CD4-positive, alpha-beta T cell treated with Interleukin-17A for 1 hour (primary cell): ENCODE results near the gene HNRNPC.
A peak's percentile ranks its signal among the peaks of the same experiment; 100 is the strongest.

Experiments
- DNase-seq: peaks from one replicate; pipeline ENCODE4 v3.0.0-alpha.2; 2020

The HNRNPC gene

DNA sequence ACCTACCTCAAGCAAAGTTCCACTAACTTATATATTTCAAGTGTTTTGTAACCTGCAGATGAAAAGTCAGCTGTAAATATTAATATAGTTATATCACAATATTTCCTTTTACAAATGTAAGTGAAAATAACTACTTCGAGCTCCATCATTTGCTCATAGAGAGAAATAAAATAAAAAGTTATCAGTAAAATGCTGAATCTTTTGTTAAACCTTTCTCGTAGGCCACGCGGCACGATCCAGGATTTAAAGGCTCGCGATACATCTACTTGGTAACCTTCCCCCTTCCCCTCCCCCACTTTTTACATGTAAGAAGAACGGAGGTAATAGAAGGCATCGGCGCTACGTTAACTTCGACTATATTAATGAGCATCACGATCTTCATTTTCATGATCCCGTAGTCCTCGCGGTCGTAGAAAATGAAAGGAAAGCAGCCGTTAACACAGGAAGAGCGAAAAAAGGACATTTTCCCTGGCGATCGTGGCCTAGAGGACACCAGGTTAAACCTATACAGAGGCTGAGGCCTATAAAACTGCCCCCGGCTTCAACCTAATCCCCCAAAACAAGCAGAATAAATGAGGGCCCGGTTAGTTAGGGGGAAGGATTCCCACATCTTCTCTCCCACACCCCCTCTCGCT, 508 bp downstream of the HNRNPC start:
- peak; percentile 63 for DNase-seq

DNA sequence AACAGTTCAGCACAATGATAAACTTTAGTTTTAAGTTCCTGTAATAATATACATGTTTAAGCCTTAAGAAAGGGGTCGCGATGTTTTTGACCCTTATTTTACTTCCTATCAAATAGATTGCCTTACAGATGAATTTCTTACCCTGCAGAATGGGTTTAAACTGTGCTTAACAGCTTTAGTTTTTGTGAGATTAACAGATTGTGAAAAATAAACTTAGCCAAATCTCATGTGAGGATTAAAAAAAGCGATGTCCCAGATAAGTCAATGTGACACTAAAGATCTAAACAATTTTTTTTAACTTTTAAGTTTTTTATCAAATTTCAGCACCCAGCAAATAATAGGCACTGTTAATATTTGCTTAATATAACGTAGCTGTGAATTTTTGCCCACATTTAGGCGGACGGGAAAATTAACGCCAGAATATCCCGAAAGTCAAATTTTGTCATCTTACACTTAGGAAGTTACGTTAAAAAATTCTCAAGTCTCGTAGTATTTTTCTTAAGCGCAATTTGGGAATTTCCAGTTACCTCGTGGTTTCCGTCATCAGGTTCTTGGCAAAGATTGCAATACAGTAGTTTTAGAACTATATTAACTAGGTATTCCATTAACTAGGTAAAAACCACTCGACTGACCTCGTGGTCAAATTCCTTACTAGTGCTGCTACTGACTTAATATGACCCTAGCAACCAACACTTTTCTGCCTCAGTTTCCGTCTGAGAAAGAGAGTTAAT, 1.2 kb downstream of the HNRNPC start:
- DNase-seq = peak; percentile 72

DNA sequence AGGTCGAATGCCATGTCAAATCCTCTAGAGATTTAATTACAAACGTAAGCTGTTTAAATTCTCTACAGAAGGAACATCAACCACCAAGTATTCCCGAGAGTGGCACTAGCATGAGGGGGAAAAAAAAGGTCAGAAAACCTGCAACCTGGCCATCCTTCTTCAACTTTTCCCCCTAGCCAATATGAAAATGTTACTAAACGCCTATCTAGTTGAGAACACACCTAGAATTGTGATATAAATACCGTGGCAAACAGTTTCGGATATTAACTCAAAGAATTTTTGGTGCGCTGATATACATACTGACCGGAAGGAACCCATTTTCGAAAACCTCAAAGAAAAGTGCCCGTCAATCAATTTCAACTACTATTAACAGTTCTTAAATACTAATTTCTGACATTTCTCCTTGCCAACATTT, 1.8 kb downstream of the HNRNPC start:
- DNase-seq = peak; percentile 42

DNA sequence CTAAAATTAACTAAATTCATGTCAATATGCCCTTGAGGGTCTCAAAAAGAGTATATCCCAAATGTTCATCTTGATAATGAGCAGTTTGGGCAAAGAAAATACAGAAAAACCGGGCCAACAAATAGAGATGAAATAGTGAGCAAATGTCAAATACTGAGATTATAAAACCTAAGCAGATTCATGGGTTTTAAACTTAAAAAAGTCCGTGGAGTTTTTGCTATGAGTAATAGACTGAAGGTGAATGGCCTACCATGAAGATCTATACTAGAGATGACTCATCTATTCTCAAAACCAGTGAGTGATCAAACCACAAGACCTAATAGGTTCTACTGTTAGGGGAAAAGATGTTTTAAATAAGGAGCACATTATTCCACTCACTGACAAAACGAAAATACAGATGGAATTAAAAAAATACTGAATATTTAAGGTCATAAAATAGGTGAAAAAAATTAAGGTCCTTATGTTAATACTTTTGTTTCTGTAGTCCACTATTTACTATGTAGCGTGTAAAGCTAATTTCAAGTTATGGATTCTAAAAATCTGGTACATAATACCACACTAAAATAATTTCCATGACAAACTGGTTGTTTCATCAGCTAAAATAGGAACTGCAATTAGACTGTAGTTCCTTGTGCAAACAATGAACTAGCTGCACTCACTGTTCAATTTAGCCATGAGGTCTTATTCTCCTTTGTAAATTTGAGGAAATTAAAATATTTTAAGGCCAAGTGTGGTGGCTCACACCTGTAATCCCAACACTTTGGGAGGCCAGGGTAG, 5.0 kb downstream of the HNRNPC start:
- peak; percentile 75 for DNase-seq

DNA sequence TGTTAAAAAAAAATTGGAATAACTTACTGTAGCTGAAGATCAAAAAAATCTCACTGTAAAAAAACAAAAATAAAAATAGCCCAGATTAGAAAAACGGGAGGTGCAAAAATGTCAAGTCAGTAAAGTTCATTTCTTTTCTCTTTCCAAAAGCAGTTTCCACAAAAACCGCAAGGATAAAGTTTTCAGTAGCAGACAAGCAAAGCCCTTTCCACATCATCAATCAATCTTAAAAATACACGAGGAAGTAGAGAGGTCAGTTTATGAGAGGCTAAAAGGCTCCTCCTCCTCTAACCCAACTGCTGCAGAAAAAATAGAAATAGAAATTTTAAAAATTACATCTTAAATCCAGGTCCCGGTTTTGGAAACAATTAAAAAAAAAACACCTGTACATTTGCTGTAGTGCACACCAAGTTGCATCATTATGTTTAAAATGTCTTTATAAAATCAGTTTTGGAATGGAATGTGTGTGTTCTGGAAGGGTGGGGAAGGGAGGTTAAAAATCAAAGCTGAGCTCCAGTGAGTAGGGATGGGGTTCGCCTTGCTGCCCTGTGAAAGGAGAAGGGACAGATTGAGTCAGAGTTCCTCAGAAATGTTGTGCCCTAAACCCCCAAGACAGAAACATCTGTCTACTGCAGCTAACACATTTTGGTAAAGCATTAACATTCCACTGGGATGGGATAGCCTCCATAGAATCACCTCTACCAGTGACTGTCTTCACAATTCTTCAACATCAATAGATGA, 5.8 kb downstream of the HNRNPC start:
- DNase-seq = peak; percentile 27

DNA sequence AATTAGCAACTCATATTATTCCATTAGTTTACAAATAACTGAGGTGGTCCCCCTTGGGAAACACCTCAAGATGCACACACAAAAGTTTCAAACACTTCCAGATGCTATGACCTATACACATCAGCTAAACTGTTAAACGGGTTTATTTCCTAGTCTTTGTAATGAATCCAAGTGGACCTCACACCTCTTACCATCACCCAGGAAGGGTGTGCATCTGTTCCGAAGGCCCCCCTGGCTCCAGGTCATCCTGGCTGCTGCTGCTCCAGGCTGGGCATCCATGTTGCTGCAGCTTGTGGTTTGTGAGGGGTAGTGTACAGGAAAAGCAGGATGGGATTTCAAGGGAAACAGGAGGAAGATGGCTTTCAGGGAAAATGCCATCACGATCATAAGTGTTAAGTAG, 6.8 kb downstream of the HNRNPC start:
- DNase-seq = peak; percentile 5

DNA sequence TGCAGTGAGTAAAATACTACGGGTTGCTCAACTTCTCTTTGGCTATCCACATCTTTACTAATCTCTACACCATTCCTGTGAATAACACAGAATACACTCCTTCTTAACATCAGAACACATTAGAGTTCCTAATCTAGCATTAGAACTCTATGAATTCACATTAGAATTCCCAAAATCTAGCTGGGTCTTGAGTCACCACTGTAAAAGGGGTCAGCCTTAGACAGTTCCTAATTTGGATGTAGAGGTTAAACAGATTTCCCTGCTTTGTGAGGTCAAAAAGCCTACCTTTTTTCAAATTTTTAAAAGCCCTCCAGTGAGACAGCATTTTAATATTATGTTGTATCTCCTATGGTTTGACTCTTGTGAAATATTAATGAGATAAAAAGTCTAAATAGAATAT, 7.4 kb downstream of the HNRNPC start:
- DNase-seq = peak; percentile 4

DNA sequence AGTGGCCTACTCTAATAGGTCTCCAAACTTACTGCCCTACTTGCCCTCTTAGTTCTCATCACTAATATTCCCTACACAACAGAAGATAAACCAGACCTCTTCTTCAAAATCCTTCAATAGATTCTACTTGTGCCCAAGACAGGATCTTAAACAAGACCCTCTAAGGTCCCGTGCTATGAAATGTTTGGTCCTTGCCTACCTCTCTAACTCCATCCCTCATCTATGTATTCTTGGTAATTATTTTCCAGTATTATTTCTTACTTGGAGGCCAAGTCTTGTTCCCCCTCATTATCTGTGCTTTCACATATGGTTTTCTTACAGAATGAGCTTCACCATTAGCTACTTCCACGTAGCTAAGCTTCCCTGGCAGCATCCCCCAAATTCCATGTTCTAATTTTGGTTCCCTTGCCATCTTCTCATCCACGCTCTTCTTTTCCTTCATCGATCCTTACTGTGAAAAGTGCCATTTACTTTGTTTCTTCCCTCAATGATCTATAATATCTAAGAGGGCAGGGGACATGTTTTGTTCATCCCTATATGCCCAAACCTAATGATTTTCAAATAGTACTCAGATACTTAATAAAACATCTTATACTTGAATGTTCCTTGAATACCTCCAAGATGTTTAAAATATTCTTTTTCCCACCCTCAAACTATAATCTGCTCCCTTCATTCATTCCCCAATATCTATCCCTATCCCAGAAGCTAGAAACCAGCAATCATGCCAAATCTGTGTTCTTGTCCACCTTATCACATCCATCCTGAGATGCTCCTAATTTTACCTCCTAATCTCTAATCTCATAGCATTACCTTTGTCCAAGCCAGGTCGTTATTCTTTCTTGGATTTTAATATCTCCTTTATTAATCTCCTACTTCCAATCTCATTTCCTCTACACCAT, 10.1 kb downstream of the HNRNPC start:
- peak; percentile 17 for DNase-seq

DNA sequence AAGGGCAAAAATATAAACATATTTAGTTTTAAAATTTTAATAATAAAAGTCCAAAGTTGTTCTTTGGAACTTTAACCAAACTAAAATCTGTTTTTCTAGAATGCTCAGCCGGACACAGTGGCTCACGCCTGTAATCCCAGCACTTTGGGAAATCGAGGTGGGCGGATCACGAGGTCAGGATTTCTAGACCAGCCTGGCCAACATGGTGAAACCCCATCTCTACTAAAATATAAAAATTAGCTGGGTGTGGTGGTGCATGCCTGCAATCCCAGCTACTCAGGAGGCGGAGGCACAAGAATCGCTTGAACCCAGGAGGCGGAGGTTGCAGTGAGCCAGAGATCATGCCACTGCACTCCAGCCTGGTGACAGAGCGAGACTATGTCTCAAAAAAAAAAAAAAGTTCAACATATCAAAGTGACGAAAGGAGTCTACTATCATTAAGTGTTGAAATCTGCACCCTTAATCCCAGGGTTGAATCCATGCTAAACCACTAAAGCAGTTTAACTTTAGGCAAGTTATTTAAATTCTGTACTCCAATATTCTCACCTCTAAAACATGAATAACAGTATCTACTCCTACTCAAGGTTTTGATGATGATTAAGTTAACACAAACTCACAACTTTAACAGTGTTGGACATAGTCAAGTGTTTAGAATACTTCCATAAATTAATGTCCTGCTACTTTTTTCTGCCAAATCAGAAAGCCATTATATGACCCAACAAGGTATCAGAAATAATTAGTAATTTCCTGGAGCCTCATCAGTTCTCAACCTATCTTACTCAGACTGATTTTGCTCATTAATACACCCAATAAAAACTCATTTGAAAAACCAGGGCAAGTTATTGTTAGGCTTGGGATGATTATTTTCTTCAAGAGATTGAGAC, 11.0 kb downstream of the HNRNPC start:
- peak; percentile 18 for DNase-seq

DNA sequence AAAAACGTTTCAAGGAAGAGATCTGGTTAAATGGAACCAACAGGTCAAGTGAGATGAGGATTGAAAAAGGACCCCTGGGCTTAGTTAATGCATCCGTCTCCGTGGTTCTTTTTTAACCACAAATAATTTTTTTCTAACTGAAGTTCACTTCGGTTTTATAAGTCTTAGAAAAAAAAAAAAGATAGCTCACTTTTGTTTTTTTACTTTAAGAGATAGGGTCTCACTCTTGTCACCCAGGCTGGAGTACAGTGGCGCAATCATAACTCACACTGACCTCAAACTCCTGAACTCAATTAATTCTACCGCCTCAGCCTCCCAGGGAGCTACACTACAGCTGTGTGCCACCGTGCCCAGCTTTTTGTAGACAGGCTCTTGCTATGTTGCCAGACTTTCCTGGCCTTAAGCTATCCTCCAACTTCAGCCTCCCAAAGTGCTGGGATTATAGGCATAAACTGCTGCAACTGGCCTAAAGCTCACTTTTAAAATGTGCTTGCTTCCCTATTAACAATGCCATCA, 11.8 kb downstream of the HNRNPC start:
- peak; percentile 37 for DNase-seq

DNA sequence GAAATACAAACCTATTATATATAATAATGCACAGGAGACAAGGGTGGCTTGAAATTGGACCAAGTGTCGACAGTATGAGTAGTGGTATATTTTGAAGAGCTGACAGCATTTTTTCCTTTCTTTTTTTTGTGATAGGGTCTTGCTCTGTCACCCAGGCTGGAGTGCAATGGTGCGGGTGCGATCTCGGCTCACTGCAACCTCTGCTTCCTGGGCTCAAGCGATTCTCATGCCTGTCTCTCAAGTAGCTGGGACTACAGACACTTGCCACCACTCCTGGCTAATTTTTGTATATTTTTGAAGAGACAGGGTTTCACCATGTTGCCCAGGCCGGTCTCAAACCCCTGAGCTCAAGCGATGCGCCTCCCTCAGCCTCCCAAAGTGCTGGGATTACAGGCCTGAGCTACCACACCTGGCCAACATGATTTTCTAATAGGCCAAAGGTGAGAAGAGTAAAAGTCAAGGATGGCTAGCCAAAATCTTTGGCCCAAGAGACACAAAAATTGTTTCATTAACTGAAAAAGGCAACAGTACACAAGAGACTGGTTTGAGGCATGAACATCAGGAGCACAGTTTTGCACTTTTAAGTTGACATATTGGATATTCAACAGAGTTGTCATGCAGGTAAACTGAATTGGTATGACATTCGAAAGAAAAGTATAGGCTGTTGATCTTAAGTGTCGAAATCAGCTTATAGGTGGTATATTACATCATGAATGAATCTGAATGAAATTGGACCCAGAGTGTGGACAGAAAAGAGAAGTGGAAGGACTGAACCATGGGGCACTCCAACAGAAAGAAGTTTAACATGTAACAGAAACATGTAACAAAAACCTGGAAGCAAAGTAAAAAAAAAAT, 12.5 kb downstream of the HNRNPC start:
- peak; percentile 17 for DNase-seq

DNA sequence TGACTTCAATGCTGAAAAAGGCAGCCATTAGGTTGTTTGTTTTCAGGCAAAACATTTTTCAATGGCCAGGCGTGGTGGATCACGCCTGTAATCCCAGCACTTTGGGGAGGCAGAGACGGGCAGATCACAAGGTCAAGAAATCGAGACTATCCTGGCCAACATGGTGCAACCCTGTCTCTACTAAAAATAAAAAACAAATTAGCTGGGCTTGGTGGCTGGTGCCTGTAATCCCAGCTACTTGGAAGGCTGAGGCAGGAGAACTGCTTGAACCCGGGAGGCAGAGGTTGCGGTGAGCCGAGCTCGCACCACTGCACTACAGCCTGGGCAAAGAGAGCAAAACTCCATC, 13.2 kb downstream of the HNRNPC start:
- DNase-seq = peak; percentile 5

DNA sequence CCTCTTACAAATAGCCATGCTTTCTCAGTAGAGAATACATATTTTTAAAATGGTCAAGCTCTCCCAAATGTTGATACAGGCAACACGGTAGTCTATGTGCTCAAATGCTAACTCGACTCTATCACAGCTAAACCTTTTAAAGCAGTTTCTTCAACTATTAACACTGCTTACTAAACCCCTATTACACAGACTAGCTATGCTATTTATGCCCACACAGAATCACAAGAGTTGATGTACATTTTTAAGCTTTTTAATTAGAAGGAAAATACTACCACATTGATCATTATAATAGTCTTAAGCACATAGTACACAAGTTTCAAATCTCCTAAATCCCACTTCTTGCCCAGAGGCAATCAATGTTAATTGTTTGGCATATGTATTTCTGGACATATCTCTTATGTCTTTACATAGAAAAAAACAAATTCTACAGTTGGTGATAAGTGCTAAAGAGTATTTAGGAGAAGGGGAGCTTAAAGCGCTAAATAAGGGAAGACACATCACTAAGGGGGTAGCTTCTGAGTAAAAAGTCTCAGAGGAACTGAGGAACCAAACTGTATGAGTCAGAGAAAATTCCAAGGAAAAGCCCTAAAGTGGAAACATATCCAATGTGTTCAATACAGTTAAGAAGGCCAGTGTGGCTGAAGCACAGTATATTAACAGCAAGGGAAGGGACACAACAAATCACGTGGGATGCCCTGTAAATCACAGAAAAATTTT, 13.7 kb downstream of the HNRNPC start:
- DNase-seq = peak; percentile 19

DNA sequence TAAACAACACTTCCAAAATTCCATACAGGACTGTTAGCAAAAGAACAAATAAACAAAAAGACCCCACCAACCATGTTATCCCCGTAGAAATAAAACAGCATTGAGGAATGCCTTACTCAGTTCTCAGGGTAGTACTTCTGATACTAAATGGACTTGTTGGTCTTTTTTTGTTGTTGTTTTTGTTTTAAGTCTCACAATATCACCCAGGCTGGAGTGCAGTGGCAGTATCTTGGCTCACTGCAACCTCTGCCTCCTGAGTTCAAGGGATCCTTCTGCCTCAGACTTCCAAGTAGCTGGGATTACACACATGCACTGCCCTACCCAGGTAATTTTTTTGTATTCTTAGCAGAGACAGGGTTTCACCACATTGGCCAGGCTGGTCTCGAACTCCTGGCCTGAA, 17.1 kb downstream of the HNRNPC start:
- no peak for DNase-seq

DNA sequence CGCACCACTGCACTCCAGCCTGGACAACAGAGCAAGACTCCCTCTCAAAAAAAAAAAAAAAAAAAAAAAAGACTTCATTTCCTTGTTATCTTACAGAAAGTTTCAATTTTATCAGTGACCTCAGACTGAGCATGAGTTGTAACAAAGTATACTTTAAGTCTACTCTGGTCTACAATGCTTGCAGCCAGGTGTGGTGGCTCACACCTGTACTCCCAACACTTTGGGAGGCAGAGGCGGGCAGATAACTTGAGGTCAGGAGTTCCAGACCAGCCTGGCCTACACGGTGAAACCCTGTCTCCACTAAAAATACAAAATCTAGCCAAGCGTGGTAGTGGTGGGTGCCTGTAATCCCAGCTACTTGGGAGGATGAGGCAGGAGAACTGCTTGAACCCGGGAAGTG, 18.0 kb downstream of the HNRNPC start:
- no peak for DNase-seq

DNA sequence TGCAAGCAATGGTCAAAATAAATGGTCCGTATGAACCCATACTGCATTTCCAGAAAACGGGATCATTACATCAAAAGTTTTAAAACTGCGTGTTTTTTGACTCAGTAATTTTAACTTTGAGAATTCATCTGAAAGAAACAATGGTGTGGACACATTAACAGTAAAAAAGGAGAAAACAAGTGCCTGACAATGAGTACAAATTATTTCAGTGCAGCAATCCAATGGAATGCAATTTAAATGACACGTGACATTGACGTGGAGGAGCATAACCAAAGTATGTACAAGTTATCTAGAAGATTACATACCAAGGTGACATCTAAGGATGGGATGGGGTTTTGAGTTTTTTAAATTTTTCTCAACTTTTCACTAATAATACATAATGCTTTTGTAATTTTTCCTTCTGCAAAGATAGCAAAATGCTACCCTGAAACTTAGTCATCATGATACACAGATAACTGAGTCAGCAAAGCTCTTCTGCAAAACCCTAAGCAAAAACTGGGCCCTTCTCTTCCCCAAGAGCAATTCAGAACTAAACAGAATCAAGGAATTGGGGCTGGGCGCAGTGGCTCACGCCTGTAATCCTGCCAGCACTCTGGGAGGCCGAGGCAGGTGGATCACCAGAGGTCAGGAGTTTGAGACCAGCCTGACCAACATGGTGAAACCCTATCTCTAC, 20.4 kb downstream of the HNRNPC start:
- no peak for DNase-seq

DNA sequence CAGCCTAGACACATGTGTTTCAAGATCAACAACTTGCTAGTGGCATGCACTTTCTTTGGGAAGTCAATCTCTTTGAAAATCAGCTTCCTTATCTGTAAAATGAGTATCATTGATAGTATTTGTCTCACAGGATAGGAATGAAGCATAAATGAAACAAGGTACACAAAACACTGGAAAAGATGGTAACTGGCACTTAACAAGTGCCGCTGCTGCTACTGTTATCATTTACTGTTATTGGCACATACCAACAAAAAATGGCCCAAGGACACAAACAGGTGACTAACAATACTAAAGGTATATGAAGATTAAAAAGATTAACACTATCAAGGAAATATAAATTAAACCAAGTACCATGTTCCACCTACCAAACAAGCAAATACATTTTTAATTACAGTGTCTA, 20.9 kb downstream of the HNRNPC start:
- no peak for DNase-seq

DNA sequence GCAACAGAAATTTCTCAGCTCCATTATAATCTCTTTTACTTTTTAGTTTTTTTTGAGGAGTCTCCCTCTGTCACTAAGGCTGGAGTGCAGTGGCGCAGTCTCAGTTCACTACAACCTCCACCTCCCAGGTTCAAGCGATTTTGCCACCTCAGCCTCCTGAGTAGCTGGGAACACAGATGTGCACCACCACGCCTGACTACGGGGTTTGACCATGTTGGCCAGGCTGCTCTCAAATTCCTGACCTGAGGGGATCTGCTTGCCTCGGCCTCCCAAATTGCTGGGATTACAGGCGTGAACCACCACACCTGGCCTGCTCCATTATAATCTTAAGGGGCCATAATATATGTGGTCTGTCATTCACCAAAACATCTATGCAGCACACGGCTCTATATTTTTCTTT, 23.4 kb downstream of the HNRNPC start:
- no peak for DNase-seq

DNA sequence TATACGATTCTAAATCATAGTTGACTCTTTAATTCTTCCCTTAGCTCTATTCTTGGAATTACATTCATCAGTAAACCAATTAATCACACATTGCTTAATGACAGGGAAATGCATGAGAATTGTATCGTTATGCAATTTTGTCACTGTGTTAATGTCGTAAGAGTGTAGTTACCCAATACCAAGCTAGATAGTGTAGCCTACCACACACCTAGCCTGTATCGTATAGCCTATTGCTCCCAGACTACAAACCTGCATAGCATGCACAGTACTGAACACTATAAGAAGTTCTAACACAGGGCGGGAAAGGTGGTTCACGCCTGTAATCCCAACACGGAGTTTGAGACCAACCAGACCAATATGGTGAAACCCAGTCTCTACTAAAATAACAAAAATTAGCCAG, 24.7 kb downstream of the HNRNPC start:
- no peak for DNase-seq
